ENCODE measurements around the gene HMCN1.
"Not testable (repeated sequence)": the region's sequence is repeated elsewhere in the genome, so short reads cannot be mapped to it uniquely, and the experiment has no call there.

The HMCN1 gene

DNA sequence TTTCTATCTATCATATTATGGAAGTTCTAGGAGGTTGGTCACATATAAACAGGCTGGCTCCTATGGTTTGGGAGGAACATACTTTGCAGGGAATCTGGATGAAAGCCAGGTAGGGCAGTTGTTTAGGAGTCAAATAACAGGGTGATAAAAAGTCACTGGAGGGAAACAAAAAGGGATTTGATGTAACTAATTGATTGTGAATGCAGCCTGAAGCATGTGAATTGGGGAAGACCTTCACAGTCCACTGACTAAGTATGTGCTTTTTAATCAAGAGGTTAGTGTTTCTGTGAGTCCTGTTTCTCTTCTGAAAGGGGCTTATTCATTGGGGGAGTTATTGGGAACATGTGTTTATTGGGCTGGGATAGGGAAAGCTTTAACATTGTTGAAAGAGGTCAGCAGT is 41.3 kb downstream of the HMCN1 start:
- Histone ChIP-seq H3K36me3 (ENCODE audit: control insufficient read depth, insufficient read depth, low read length) (no peaks in the 10 kb centered on the region), H3K9me3 (ENCODE audit: control insufficient read depth, low read length) (no peaks in the 10 kb centered on the region)

DNA sequence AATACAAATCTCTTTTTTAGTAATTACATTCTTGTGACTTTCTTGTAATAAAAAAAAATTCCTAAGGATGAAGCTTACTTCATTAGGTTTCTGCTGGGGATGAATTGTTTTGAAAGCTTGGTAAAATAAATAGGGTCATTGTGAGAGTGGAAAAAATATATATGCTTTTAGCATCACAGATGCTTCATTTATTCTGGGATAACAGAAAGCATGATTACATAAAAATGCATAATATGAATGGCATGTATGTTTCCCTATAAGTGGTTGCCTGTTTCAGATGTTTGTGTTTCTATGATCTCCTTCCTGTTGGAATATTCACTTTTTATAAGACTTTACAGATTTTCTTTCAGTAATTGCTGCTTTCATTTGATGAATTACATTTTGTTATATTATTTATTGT is 42.3 kb downstream of the HMCN1 start:
- no peaks in the 10 kb centered on the region for H3K27me3 ChIP-seq (ENCODE audit: control insufficient read depth, insufficient read depth, low read length, poor library complexity, severe bottlenecking)
- no peaks in the 10 kb centered on the region for H3K36me3 ChIP-seq (ENCODE audit: control insufficient read depth, insufficient read depth, low read length)
- H3K4me1 ChIP-seq (ENCODE audit: control insufficient read depth, insufficient read depth, low read length): no peaks in the 10 kb centered on the region
- no peaks in the 10 kb centered on the region for H3K9me3 ChIP-seq (ENCODE audit: control insufficient read depth, low read length)
- H3K4me3 ChIP-seq (ENCODE audit: insufficient read depth, low read depth, low read length): no peak overlapping the region
- H3K27ac ChIP-seq (ENCODE audit: insufficient read depth, low read depth, low read length, poor library complexity, severe bottlenecking): no peak overlapping the region

More for the DNA sequence above, 41.3 kb downstream of the HMCN1 start:
- Histone ChIP-seq H3K4me1 (ENCODE audit: control insufficient read depth, insufficient read depth, low read length) (no peaks in the 10 kb centered on the region), H3K4me3 (ENCODE audit: insufficient read depth, low read depth, low read length) (no peak overlapping the region), H3K27me3 (ENCODE audit: control insufficient read depth, insufficient read depth, low read length, poor library complexity, severe bottlenecking) (no peaks in the 10 kb centered on the region), H3K27ac (ENCODE audit: insufficient read depth, low read depth, low read length, poor library complexity, severe bottlenecking) (no peak overlapping the region)

DNA sequence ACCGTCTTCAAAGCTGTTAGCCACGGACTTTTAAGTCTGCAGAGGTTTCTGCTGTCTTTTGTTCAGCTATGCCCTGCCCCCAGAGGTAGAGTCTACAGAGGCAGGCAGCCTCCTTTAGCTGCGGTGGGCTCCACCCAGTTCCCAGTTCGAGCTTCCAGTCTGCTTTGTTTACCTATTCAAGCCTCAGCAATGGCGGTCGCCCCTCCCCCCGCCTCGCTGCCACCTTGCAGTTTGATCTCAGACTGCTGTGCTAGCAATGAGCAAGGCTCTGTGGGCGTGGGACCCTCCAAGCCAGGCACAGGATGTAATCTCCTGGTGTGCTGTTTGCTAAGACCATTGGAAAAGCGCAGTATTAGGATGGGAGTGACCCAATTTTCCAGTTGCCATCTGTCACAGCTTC is 49.7 kb downstream of the HMCN1 start:
- not testable (repeated sequence) for H3K4me3 ChIP-seq (ENCODE audit: insufficient read depth, low read depth, low read length); H3K27me3 ChIP-seq (ENCODE audit: control insufficient read depth, insufficient read depth, low read length, poor library complexity, severe bottlenecking); H3K4me1 ChIP-seq (ENCODE audit: control insufficient read depth, insufficient read depth, low read length); H3K36me3 ChIP-seq (ENCODE audit: control insufficient read depth, insufficient read depth, low read length); H3K9me3 ChIP-seq (ENCODE audit: control insufficient read depth, low read length); H3K27ac ChIP-seq (ENCODE audit: insufficient read depth, low read depth, low read length, poor library complexity, severe bottlenecking)
- 94 to 95% methylated on average over 10 of the region's 10 CpGs for WGBS, 2 experiments

- no peaks in the 10 kb centered on the region for H3K36me3 ChIP-seq (ENCODE audit: control insufficient read depth, insufficient read depth, low read length)
- no peak overlapping the region for H3K4me3 ChIP-seq (ENCODE audit: insufficient read depth, low read depth, low read length)
- H3K4me1 ChIP-seq (ENCODE audit: control insufficient read depth, insufficient read depth, low read length): no peaks in the 10 kb centered on the region
- 95 to 100% methylated on average over 3 of the region's 3 CpGs for WGBS, 2 experiments
- H3K27ac ChIP-seq (ENCODE audit: insufficient read depth, low read depth, low read length, poor library complexity, severe bottlenecking): no peak overlapping the region
- H3K27me3 ChIP-seq (ENCODE audit: control insufficient read depth, insufficient read depth, low read length, poor library complexity, severe bottlenecking): no peaks in the 10 kb centered on the region
- H3K9me3 ChIP-seq (ENCODE audit: control insufficient read depth, low read length): no peaks in the 10 kb centered on the region
These were observed 51.4 kb downstream of the HMCN1 start for GRCh38 chr1:185785586-185785985.

GRCh38 chr1:185786524-185786923 is 52.3 kb downstream of the HMCN1 start:
- no peak overlapping the region for H3K27ac ChIP-seq (ENCODE audit: insufficient read depth, low read depth, low read length, poor library complexity, severe bottlenecking)
- H3K4me3 ChIP-seq (ENCODE audit: insufficient read depth, low read depth, low read length): no peak overlapping the region
- WGBS, 2 experiments: 96 to 97% methylated on average over 3 of the region's 3 CpGs
- H3K9me3 ChIP-seq (ENCODE audit: control insufficient read depth, low read length): no peaks in the 10 kb centered on the region
- H3K27me3 ChIP-seq (ENCODE audit: control insufficient read depth, insufficient read depth, low read length, poor library complexity, severe bottlenecking): no peaks in the 10 kb centered on the region
- H3K36me3 ChIP-seq (ENCODE audit: control insufficient read depth, insufficient read depth, low read length): no peaks in the 10 kb centered on the region
- H3K4me1 ChIP-seq (ENCODE audit: control insufficient read depth, insufficient read depth, low read length): no peaks in the 10 kb centered on the region

GRCh38 chr1:185787238-185787637 is 53.0 kb downstream of the HMCN1 start:
- Histone ChIP-seq H3K27ac (ENCODE audit: insufficient read depth, low read depth, low read length, poor library complexity, severe bottlenecking) (no peak overlapping the region), H3K36me3 (ENCODE audit: control insufficient read depth, insufficient read depth, low read length) (no peaks in the 10 kb centered on the region), H3K4me1 (ENCODE audit: control insufficient read depth, insufficient read depth, low read length) (no peaks in the 10 kb centered on the region), H3K9me3 (ENCODE audit: control insufficient read depth, low read length) (no peaks in the 10 kb centered on the region), H3K27me3 (ENCODE audit: control insufficient read depth, insufficient read depth, low read length, poor library complexity, severe bottlenecking) (no peaks in the 10 kb centered on the region), H3K4me3 (ENCODE audit: insufficient read depth, low read depth, low read length) (no peak overlapping the region)
- WGBS, 2 experiments: 93 to 96% methylated on average over 2 of the region's 2 CpGs

DNA sequence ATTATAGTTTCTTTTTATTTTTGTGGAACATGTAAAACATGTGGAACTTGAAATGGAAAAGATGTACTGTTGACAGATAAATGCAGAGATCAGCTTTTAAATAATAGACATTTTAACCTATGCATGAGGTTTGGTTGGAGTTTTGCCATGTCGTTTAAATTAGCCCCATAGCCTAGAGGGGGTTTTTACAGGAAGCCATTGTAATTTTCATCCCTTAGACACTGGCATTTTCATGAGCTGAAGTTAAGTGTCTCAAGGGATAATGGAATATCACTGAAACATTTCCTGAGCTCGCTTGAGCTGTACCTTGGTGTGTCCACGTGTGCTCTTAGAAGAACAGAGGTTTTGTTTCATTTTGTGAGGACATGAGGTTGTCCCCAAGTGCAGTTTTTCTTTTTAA is 54.2 kb downstream of the HMCN1 start:
- WGBS, 2 experiments: 93 to 97% methylated on average over 3 of the region's 3 CpGs
- no peaks in the 10 kb centered on the region for H3K9me3 ChIP-seq (ENCODE audit: control insufficient read depth, low read length)
- no peaks in the 10 kb centered on the region for H3K4me1 ChIP-seq (ENCODE audit: control insufficient read depth, insufficient read depth, low read length)
- no peak overlapping the region for H3K27ac ChIP-seq (ENCODE audit: insufficient read depth, low read depth, low read length, poor library complexity, severe bottlenecking)
- H3K4me3 ChIP-seq (ENCODE audit: insufficient read depth, low read depth, low read length): no peak overlapping the region
- no peaks in the 10 kb centered on the region for H3K27me3 ChIP-seq (ENCODE audit: control insufficient read depth, insufficient read depth, low read length, poor library complexity, severe bottlenecking)
- H3K36me3 ChIP-seq (ENCODE audit: control insufficient read depth, insufficient read depth, low read length): no peaks in the 10 kb centered on the region

- Histone ChIP-seq H3K27ac (ENCODE audit: insufficient read depth, low read depth, low read length, poor library complexity, severe bottlenecking) (peak overlapping the region; percentile 68), H3K36me3 (ENCODE audit: control insufficient read depth, insufficient read depth, low read length) (no peaks in the 10 kb centered on the region), H3K4me1 (ENCODE audit: control insufficient read depth, insufficient read depth, low read length) (no peaks in the 10 kb centered on the region), H3K9me3 (ENCODE audit: control insufficient read depth, low read length) (no peaks in the 10 kb centered on the region), H3K4me3 (ENCODE audit: insufficient read depth, low read depth, low read length) (no peak overlapping the region), H3K27me3 (ENCODE audit: control insufficient read depth, insufficient read depth, low read length, poor library complexity, severe bottlenecking) (no peaks in the 10 kb centered on the region)
- WGBS, 2 experiments: no CpG with 5 or more reads among the region's 2 CpGs
These were observed 55.5 kb downstream of the HMCN1 start for GRCh38 chr1:185789501-185790193.

- WGBS, 2 experiments: 90 to 93% methylated on average over 2 of the region's 2 CpGs
- H3K36me3 ChIP-seq (ENCODE audit: control insufficient read depth, insufficient read depth, low read length): no peaks in the 10 kb centered on the region
- H3K27me3 ChIP-seq (ENCODE audit: control insufficient read depth, insufficient read depth, low read length, poor library complexity, severe bottlenecking): no peaks in the 10 kb centered on the region
- H3K27ac ChIP-seq (ENCODE audit: insufficient read depth, low read depth, low read length, poor library complexity, severe bottlenecking): peak overlapping the region; percentile 68
- H3K4me3 ChIP-seq (ENCODE audit: insufficient read depth, low read depth, low read length): no peak overlapping the region
- no peaks in the 10 kb centered on the region for H3K9me3 ChIP-seq (ENCODE audit: control insufficient read depth, low read length)
- H3K4me1 ChIP-seq (ENCODE audit: control insufficient read depth, insufficient read depth, low read length): no peaks in the 10 kb centered on the region
These were observed 56.1 kb downstream of the HMCN1 start for GRCh38 chr1:185790194-185790735.

DNA sequence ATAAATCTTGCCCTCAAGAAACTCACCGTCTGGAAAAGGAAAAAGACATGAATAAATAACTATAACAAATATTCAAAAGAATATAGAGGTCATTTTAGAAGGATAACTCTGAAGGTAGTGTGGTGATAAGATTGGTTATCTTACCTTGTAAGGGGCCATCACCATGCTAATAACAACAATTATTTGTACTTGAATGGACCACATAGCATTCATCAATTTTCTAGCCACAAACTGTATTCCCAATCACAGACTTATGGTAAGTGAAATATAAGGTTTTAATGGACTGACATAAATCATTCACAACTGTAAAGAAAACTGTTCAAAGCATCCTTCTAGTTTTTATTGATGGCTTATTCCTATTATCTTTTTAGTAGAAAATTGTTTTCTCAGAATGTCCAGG is 57.8 kb downstream of the HMCN1 start:
- no CpG with 5 or more reads among the region's 1 CpG for WGBS, 2 experiments
- H3K4me1 ChIP-seq (ENCODE audit: control insufficient read depth, insufficient read depth, low read length): no peaks in the 10 kb centered on the region
- no peaks in the 10 kb centered on the region for H3K9me3 ChIP-seq (ENCODE audit: control insufficient read depth, low read length)
- H3K27ac ChIP-seq (ENCODE audit: insufficient read depth, low read depth, low read length, poor library complexity, severe bottlenecking): no peak overlapping the region
- H3K36me3 ChIP-seq (ENCODE audit: control insufficient read depth, insufficient read depth, low read length): no peaks in the 10 kb centered on the region
- no peaks in the 10 kb centered on the region for H3K27me3 ChIP-seq (ENCODE audit: control insufficient read depth, insufficient read depth, low read length, poor library complexity, severe bottlenecking)
- no peak overlapping the region for H3K4me3 ChIP-seq (ENCODE audit: insufficient read depth, low read depth, low read length)

DNA sequence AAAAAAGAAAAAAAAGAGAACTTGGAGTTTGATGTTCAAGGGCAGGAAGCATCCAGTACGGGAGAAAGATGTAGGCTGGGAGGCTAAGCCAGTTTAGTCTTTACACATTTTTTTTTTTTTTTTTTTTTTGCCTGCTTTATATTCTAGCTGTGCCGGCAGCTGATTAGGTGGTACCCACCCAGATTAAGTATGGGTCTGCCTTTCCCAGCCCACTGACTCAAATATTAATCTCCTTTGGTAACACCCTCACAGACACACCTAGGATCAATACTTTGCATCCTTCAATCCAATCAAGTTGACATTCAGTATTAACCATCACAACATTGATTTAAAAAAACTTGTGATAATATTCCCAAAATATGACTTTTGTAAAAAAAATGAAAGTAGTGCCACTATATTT is 60.3 kb downstream of the HMCN1 start:
- not testable (repeated sequence) for H3K27ac ChIP-seq (ENCODE audit: insufficient read depth, low read depth, low read length, poor library complexity, severe bottlenecking); H3K27me3 ChIP-seq (ENCODE audit: control insufficient read depth, insufficient read depth, low read length, poor library complexity, severe bottlenecking); H3K4me3 ChIP-seq (ENCODE audit: insufficient read depth, low read depth, low read length); H3K4me1 ChIP-seq (ENCODE audit: control insufficient read depth, insufficient read depth, low read length); H3K36me3 ChIP-seq (ENCODE audit: control insufficient read depth, insufficient read depth, low read length); H3K9me3 ChIP-seq (ENCODE audit: control insufficient read depth, low read length)
- WGBS, 2 experiments: 89 to 95% methylated on average over 2 of the region's 2 CpGs
